GM23338 (cell line): ENCODE data around the gene DNM2. TPM values are rescaled to one million over a fixed set of nuclear protein-coding genes. Genes with fewer than 3 reads are reported as not detected.
A peak's percentile ranks its signal among the peaks of the same experiment; 100 is the strongest.

ENCODE experiments used
- CREB1 ChIP-seq: fragments of 250-450 bp; sonication (Bioruptor Pico); IDR thresholded peaks from 2 replicates; pipeline ENCODE4 v1.5.0; 2020; ENCODE audit warnings: low read depth, mild to moderate bottlenecking, moderate library complexity
- EZH2 ChIP-seq: fragments of 200-600 bp; sonication (generic); IDR thresholded peaks from one replicate; pipeline ENCODE4 v1.8.0; 2017; ENCODE audit warnings: antibody characterized with exemption, mild to moderate bottlenecking, low read depth; ENCODE audit not compliant: unreplicated experiment
- EZH2phosphoT487 ChIP-seq: fragments of 200-600 bp; sonication (generic); IDR thresholded peaks from one replicate; pipeline ENCODE4 v1.8.1; 2018; ENCODE audit warnings: antibody characterized with exemption; ENCODE audit not compliant: unreplicated experiment
- JUNB ChIP-seq: IDR thresholded peaks from one replicate; pipeline ENCODE4 v1.6.1; 2016; ENCODE audit warnings: antibody characterized with exemption; ENCODE audit not compliant: unreplicated experiment
- NANOG ChIP-seq: IDR thresholded peaks from 2 replicates; pipeline ENCODE4 v1.6.1; 2016; ENCODE audit warnings: antibody characterized with exemption, borderline replicate concordance
- POLR2AphosphoS5 ChIP-seq: IDR thresholded peaks from 2 replicates; pipeline ENCODE4 v1.6.1; 2016; ENCODE audit warnings: antibody characterized with exemption, low read depth
- STAT1 ChIP-seq: IDR thresholded peaks from one replicate; pipeline ENCODE4 v1.6.1; 2016; ENCODE audit warnings: antibody characterized with exemption; ENCODE audit not compliant: unreplicated experiment
- ZNF114 ChIP-seq: fragments of 250-450 bp; sonication (Bioruptor Pico); IDR thresholded peaks from 2 replicates; pipeline ENCODE4 v1.5.0; 2020; ENCODE audit warnings: mild to moderate bottlenecking, moderate library complexity
- ZNF331 ChIP-seq: fragments of 250-450 bp; sonication (Bioruptor Pico); IDR thresholded peaks from 2 replicates; pipeline ENCODE4 v1.5.0; 2020; ENCODE audit warnings: low read depth, mild to moderate bottlenecking, moderate library complexity
- polyA plus RNA-seq: library from polyadenylated mRNA; unstranded; fragments of >200 nt; fragmentation: Nextera tagmentation; extraction: Ambion mirVana; gene quantifications from 2 replicates; pipeline ENCODE4 v1.2.1, GENCODE V29; 2016
- total RNA-seq: library from RNA; depleted of rRNA; stranded (reverse); fragments of >200 nt; shearing (Covaris generic); gene quantifications from 2 replicates; pipeline ENCODE4 v1.2.3, GENCODE V29; 2014
- TF ChIP-seq, protein P1 (sequence below): fragments of 250-450 bp; sonication (Bioruptor Pico); IDR thresholded peaks from 2 replicates; pipeline ENCODE4 v1.5.0; 2020; ENCODE audit warnings: mild to moderate bottlenecking, moderate library complexity
- TF ChIP-seq, protein P2 (sequence below), 2 experiments: fragments of 200-600 bp in 1 of 2; sonication (generic) in 1 of 2; conservative IDR thresholded peaks; 2 replicates each; pipeline versions ENCODE4 v1.5.1 to v1.6.1; 2016 to 2017; ENCODE audit warnings: antibody characterized with exemption in 2 of 2, low read depth in 2 of 2, mild to moderate bottlenecking in 2 of 2, moderate library complexity in 1 of 2
- TF ChIP-seq, protein P3 (sequence below): IDR thresholded peaks from 2 replicates; pipeline ENCODE4 v1.6.1; 2016; ENCODE audit warnings: antibody characterized with exemption

The DNM2 gene
- total and polyA plus RNA-seq, 2 experiments from 2014 or later, result 40.7 to 138 TPM

DNA sequence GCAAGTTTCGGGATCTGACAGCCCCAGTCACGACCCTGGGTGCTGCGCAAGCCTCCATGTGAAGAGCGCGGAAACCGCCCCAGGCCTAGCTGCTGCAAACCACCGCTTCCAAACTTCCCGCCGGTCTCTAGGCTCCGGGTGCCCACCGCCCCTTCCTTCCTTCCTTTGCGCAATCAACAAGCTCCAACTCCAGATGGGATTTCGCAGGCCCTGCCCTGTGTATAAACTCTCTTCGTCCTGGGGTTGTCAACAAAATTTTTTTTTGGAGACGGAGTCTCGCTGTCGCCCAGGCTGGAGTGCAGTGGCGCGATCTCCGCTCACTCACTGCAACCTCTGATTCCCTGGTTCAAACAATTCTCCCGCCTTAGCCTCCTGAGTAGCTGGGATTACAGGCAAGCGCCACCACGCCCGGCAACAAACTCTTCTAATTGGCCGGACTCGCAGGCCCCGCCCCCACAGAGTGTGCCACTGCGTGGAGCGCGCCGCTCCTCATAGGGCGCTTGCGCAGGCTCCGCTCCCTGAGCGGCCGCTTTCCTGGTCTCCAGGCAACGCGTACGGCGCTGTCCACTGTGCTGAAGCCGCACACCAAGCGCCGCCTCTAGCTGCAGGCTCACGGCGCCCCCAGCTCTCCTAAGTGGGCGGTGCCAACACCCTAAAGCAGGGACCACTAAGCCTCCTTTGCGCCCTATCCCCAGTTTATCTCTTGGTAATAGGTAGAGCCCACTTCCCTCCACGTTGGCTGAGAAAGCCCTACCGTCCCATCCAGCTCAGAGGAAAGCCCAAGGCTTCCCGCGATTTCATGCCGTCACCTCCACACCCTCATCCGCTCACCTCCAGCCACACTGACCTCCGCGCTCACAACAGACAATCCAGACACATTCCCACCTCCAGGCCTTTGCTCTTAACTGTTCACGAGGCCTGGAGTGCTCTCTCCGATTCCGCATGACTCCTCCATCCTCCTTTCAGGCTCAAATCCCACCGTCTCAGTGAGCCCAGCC lies 22.2 kb upstream of the DNM2 start (continued):
- TF ChIP-seq, protein P1, sequence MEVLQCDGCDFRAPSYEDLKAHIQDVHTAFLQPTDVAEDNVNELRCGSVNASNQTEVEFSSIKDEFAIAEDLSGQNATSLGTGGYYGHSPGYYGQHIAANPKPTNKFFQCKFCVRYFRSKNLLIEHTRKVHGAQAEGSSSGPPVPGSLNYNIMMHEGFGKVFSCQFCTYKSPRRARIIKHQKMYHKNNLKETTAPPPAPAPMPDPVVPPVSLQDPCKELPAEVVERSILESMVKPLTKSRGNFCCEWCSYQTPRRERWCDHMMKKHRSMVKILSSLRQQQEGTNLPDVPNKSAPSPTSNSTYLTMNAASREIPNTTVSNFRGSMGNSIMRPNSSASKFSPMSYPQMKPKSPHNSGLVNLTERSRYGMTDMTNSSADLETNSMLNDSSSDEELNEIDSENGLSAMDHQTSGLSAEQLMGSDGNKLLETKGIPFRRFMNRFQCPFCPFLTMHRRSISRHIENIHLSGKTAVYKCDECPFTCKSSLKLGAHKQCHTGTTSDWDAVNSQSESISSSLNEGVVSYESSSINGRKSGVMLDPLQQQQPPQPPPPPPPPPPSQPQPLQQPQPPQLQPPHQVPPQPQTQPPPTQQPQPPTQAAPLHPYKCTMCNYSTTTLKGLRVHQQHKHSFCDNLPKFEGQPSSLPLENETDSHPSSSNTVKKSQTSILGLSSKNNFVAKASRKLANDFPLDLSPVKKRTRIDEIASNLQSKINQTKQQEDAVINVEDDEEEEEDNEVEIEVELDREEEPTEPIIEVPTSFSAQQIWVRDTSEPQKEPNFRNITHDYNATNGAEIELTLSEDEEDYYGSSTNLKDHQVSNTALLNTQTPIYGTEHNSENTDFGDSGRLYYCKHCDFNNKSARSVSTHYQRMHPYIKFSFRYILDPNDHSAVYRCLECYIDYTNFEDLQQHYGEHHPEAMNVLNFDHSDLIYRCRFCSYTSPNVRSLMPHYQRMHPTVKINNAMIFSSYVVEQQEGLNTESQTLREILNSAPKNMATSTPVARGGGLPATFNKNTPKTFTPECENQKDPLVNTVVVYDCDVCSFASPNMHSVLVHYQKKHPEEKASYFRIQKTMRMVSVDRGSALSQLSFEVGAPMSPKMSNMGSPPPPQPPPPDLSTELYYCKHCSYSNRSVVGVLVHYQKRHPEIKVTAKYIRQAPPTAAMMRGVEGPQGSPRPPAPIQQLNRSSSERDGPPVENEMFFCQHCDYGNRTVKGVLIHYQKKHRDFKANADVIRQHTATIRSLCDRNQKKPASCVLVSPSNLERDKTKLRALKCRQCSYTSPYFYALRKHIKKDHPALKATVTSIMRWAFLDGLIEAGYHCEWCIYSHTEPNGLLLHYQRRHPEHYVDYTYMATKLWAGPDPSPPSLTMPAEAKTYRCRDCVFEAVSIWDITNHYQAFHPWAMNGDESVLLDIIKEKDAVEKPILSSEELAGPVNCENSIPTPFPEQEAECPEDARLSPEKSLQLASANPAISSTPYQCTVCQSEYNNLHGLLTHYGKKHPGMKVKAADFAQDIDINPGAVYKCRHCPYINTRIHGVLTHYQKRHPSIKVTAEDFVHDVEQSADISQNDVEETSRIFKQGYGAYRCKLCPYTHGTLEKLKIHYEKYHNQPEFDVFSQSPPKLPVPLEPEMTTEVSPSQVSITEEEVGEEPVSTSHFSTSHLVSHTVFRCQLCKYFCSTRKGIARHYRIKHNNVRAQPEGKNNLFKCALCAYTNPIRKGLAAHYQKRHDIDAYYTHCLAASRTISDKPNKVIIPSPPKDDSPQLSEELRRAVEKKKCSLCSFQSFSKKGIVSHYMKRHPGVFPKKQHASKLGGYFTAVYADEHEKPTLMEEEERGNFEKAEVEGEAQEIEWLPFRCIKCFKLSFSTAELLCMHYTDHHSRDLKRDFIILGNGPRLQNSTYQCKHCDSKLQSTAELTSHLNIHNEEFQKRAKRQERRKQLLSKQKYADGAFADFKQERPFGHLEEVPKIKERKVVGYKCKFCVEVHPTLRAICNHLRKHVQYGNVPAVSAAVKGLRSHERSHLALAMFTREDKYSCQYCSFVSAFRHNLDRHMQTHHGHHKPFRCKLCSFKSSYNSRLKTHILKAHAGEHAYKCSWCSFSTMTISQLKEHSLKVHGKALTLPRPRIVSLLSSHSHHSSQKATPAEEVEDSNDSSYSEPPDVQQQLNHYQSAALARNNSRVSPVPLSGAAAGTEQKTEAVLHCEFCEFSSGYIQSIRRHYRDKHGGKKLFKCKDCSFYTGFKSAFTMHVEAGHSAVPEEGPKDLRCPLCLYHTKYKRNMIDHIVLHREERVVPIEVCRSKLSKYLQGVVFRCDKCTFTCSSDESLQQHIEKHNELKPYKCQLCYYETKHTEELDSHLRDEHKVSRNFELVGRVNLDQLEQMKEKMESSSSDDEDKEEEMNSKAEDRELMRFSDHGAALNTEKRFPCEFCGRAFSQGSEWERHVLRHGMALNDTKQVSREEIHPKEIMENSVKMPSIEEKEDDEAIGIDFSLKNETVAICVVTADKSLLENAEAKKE (CRISPR knock-in tag), result no peak
- no peak for TF ChIP-seq STAT1
- peak; percentile 30; the same call in 1 of the 2 replicates for TF ChIP-seq CREB1
- TF ChIP-seq, protein P2, sequence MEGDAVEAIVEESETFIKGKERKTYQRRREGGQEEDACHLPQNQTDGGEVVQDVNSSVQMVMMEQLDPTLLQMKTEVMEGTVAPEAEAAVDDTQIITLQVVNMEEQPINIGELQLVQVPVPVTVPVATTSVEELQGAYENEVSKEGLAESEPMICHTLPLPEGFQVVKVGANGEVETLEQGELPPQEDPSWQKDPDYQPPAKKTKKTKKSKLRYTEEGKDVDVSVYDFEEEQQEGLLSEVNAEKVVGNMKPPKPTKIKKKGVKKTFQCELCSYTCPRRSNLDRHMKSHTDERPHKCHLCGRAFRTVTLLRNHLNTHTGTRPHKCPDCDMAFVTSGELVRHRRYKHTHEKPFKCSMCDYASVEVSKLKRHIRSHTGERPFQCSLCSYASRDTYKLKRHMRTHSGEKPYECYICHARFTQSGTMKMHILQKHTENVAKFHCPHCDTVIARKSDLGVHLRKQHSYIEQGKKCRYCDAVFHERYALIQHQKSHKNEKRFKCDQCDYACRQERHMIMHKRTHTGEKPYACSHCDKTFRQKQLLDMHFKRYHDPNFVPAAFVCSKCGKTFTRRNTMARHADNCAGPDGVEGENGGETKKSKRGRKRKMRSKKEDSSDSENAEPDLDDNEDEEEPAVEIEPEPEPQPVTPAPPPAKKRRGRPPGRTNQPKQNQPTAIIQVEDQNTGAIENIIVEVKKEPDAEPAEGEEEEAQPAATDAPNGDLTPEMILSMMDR (conservative IDR thresholded peaks at IDR 0.05; ENCODE audit: low read depth in 2 of 2), result peak in 1 of 2 experiments; percentile 15; a peak in 1 of 4 replicates
- TF ChIP-seq, protein P3, sequence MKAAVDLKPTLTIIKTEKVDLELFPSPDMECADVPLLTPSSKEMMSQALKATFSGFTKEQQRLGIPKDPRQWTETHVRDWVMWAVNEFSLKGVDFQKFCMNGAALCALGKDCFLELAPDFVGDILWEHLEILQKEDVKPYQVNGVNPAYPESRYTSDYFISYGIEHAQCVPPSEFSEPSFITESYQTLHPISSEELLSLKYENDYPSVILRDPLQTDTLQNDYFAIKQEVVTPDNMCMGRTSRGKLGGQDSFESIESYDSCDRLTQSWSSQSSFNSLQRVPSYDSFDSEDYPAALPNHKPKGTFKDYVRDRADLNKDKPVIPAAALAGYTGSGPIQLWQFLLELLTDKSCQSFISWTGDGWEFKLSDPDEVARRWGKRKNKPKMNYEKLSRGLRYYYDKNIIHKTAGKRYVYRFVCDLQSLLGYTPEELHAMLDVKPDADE, result no peak
- no peak for TF ChIP-seq EZH2
- no peak for TF ChIP-seq ZNF331
- TF ChIP-seq NANOG, result no peak
- TF ChIP-seq JUNB, result no peak
- TF ChIP-seq EZH2phosphoT487, result no peak
- no peak for TF ChIP-seq POLR2AphosphoS5
- TF ChIP-seq ZNF114 (CRISPR knock-in tag), result no peak
